OCI-LY7 (cell line): ENCODE results near the gene ADD1.

Source experiments
- CTCF ChIP-seq: fragments of 200-600 bp; sonication (generic); conservative IDR thresholded peaks from 2 replicates; pipeline ENCODE4 v1.5.1; 2014; ENCODE audit warnings: mild to moderate bottlenecking, antibody characterized with exemption, low read length, moderate library complexity, mixed read lengths
- EZH2phosphoT487 ChIP-seq: fragments of 200-600 bp; sonication (generic); IDR thresholded peaks from 2 replicates; pipeline ENCODE4 v1.6.1; 2018; ENCODE audit warnings: low read depth, borderline replicate concordance, mild to moderate bottlenecking, mixed run types, antibody characterized with exemption, low read length, moderate library complexity, mixed read lengths

- no peak for TF ChIP-seq CTCF
- TF ChIP-seq EZH2phosphoT487 = no peak
These were observed 89.4 kb downstream of the ADD1 start for GRCh38 chr4:2932951-2933565.
